TTC549 (cell line): ENCODE data around the gene FRMD6.
"Not testable (repeated sequence)": the region's sequence is repeated elsewhere in the genome, so short reads cannot be mapped to it uniquely, and the experiment has no call there.

Source experiments
- FAIRE-seq: peaks from 2 replicates; lab custom pipeline; 2012; peaks lifted over from hg19 to GRCh38; lab: Jason Lieb, UNC

The FRMD6 gene

GRCh38 chr14:51726166-51726899 lies 74.6 kb downstream of the FRMD6 start:
- no peak for FAIRE-seq

GRCh38 chr14:51727526-51727925 lies 75.8 kb downstream of the FRMD6 start:
- FAIRE-seq = no peak

GRCh38 chr14:51730098-51730497 lies 78.4 kb downstream of the FRMD6 start:
- FAIRE-seq = no peak

- FAIRE-seq = no peak
These were observed 79.0 kb downstream of the FRMD6 start for GRCh38 chr14:51730684-51731083.

GRCh38 chr14:51732494-51733112 lies 80.9 kb downstream of the FRMD6 start:
- FAIRE-seq = no peak

- FAIRE-seq = no peak
These were observed 81.4 kb downstream of the FRMD6 start for GRCh38 chr14:51733147-51733546.

GRCh38 chr14:51735851-51736250 lies 84.1 kb downstream of the FRMD6 start:
- no peak for FAIRE-seq

- no peak for FAIRE-seq
These were observed 87.0 kb downstream of the FRMD6 start for GRCh38 chr14:51738754-51739153.

GRCh38 chr14:51743588-51744000 lies 91.9 kb downstream of the FRMD6 start:
- FAIRE-seq = no peak

- no peak for FAIRE-seq
These were observed 92.8 kb downstream of the FRMD6 start for GRCh38 chr14:51744372-51745130.

- not testable (repeated sequence) for FAIRE-seq
These were observed 95.1 kb downstream of the FRMD6 start for GRCh38 chr14:51746823-51747222.

- no peak for FAIRE-seq
These were observed 98.8 kb downstream of the FRMD6 start for GRCh38 chr14:51750542-51750941.

- not testable (repeated sequence) for FAIRE-seq
These were observed 100.1 kb downstream of the FRMD6 start for GRCh38 chr14:51751611-51752345.

- FAIRE-seq = not testable (repeated sequence)
These were observed 106.0 kb downstream of the FRMD6 start for GRCh38 chr14:51757756-51758155.

- no peak for FAIRE-seq
These were observed 108.2 kb downstream of the FRMD6 start for GRCh38 chr14:51759950-51760349.

- FAIRE-seq = not testable (repeated sequence)
These were observed 114.0 kb downstream of the FRMD6 start for GRCh38 chr14:51765726-51766125.

GRCh38 chr14:51766586-51766985 lies 114.9 kb downstream of the FRMD6 start:
- FAIRE-seq = not testable (repeated sequence)

GRCh38 chr14:51769261-51769660 lies 117.6 kb downstream of the FRMD6 start:
- FAIRE-seq = not testable (repeated sequence)

- FAIRE-seq = no peak
These were observed 122.5 kb downstream of the FRMD6 start for GRCh38 chr14:51774209-51774608.

- FAIRE-seq = no peak
These were observed 124.6 kb downstream of the FRMD6 start for GRCh38 chr14:51776102-51776894.

- no peak for FAIRE-seq
These were observed 128.4 kb downstream of the FRMD6 start for GRCh38 chr14:51780006-51780692.
